ENCODE data around the gene SCN2A.

The SCN2A gene

GRCh38 chr2:165283342-165283741 lies 44.1 kb downstream of the SCN2A start:
- H3K79me2 ChIP-seq (ENCODE audit: low read length) = no peaks in the 10 kb centered on the region
- H3K36me3 ChIP-seq (replicated peaks; ENCODE audit: low read depth, low read length) = peaks cover 3% of the 10 kb centered on the region
- H3K27me3 ChIP-seq (ENCODE audit: low read depth, low read length) = no peaks in the 10 kb centered on the region
- H3K4me3 ChIP-seq (ENCODE audit: low read length) = no peak overlapping the region
- H2AFZ ChIP-seq (ENCODE audit: low read depth, low read length) = no peak overlapping the region
- H3K27ac ChIP-seq (ENCODE audit: low read length) = no peak overlapping the region
- no peaks in the 10 kb centered on the region for H4K20me1 ChIP-seq (ENCODE audit: insufficient read depth, low read length)
- TF ChIP-seq CTCF (IDR thresholded peaks at IDR 0.05; ENCODE audit: low read depth, low read length) (no peak), EZH2phosphoT487 (IDR thresholded peaks at IDR 0.05; ENCODE audit: low read depth) (no peak)
- no peaks in the 10 kb centered on the region; the same call in 1 of the 2 replicates for H3K4me1 ChIP-seq (ENCODE audit: low read length)
- no peak overlapping the region for H3K9ac ChIP-seq (ENCODE audit: low read length)
- no peak overlapping the region for H3K4me2 ChIP-seq (ENCODE audit: low read length)
- H3K9me3 ChIP-seq (ENCODE audit: insufficient read depth, low read length) = no peaks in the 10 kb centered on the region

- H3K27ac ChIP-seq (ENCODE audit: low read length) = no peak overlapping the region
- H4K20me1 ChIP-seq (ENCODE audit: insufficient read depth, low read length) = no peaks in the 10 kb centered on the region
- no peaks in the 10 kb centered on the region for H3K27me3 ChIP-seq (ENCODE audit: low read depth, low read length)
- H2AFZ ChIP-seq (ENCODE audit: low read depth, low read length) = no peak overlapping the region
- H3K79me2 ChIP-seq (ENCODE audit: low read length) = no peaks in the 10 kb centered on the region
- H3K9me3 ChIP-seq (ENCODE audit: insufficient read depth, low read length) = no peaks in the 10 kb centered on the region
- no peak overlapping the region for H3K4me3 ChIP-seq (ENCODE audit: low read length)
- no peaks in the 10 kb centered on the region for H3K4me1 ChIP-seq (ENCODE audit: low read length)
- TF ChIP-seq CTCF (IDR thresholded peaks at IDR 0.05; ENCODE audit: low read depth, low read length) = no peak
- peaks cover 3% of the 10 kb centered on the region for H3K36me3 ChIP-seq (replicated peaks; ENCODE audit: low read depth, low read length)
- no peak overlapping the region for H3K9ac ChIP-seq (ENCODE audit: low read length)
- no peak overlapping the region for H3K4me2 ChIP-seq (ENCODE audit: low read length)
Measured at GRCh38 chr2:165287094-165287778, 48.0 kb downstream of the SCN2A start.

- Histone ChIP-seq H3K9ac (ENCODE audit: low read length) (no peak overlapping the region), H3K4me1 (ENCODE audit: low read length) (peaks cover 5% of the 10 kb centered on the region; the same call in 1 of the 2 replicates), H3K27me3 (ENCODE audit: low read depth, low read length) (no peaks in the 10 kb centered on the region), H2AFZ (ENCODE audit: low read depth, low read length) (no peak overlapping the region), H3K79me2 (ENCODE audit: low read length) (no peaks in the 10 kb centered on the region), H3K4me2 (ENCODE audit: low read length) (no peak overlapping the region), H3K9me3 (ENCODE audit: insufficient read depth, low read length) (no peaks in the 10 kb centered on the region), H3K27ac (ENCODE audit: low read length) (no peak overlapping the region), H3K4me3 (ENCODE audit: low read length) (no peak overlapping the region), H3K36me3 (replicated peaks; ENCODE audit: low read depth, low read length) (peaks cover 3% of the 10 kb centered on the region), H4K20me1 (ENCODE audit: insufficient read depth, low read length) (no peaks in the 10 kb centered on the region)
- TF ChIP-seq CTCF (IDR thresholded peaks at IDR 0.05; ENCODE audit: low read depth, low read length) (no peak), EZH2phosphoT487 (IDR thresholded peaks at IDR 0.05; ENCODE audit: low read depth) (no peak)
Measured at GRCh38 chr2:165289069-165289468, 49.9 kb downstream of the SCN2A start.

- no peaks in the 10 kb centered on the region for H3K79me2 ChIP-seq (ENCODE audit: low read length)
- H3K36me3 ChIP-seq (replicated peaks; ENCODE audit: low read depth, low read length) = no peaks in the 10 kb centered on the region
- no peak overlapping the region for H3K27ac ChIP-seq (ENCODE audit: low read length)
- TF ChIP-seq EZH2phosphoT487 (IDR thresholded peaks at IDR 0.05; ENCODE audit: low read depth) (no peak), CTCF (IDR thresholded peaks at IDR 0.05; ENCODE audit: low read depth, low read length) (peak; percentile 67)
- peak overlapping the region; percentile 56 for H3K4me2 ChIP-seq (ENCODE audit: low read length)
- H3K9me3 ChIP-seq (ENCODE audit: insufficient read depth, low read length) = no peaks in the 10 kb centered on the region
- H3K4me1 ChIP-seq (ENCODE audit: low read length) = peaks cover 5% of the 10 kb centered on the region; the same call in 1 of the 2 replicates
- peak overlapping the region; percentile 16; the same call in 1 of the 2 replicates for H3K4me3 ChIP-seq (ENCODE audit: low read length)
- no peaks in the 10 kb centered on the region for H3K27me3 ChIP-seq (ENCODE audit: low read depth, low read length)
- no peak overlapping the region for H3K9ac ChIP-seq (ENCODE audit: low read length)
- H4K20me1 ChIP-seq (ENCODE audit: insufficient read depth, low read length) = no peaks in the 10 kb centered on the region
- H2AFZ ChIP-seq (ENCODE audit: low read depth, low read length) = no peak overlapping the region
Measured at GRCh38 chr2:165293440-165294420, 54.5 kb downstream of the SCN2A start.

Measured in OCI-LY3 (cell line).